Stimulated activated CD8-positive, alpha-beta memory T cell treated with anti-CD3 and anti-CD28 coated beads, Interleukin-7, amount 100 ng/mL, for 48 hours (primary cell): Measurements from ENCODE around the gene C18orf32.
"Not testable (repeated sequence)": the region's sequence is repeated elsewhere in the genome, so short reads cannot be mapped to it uniquely, and the experiment has no call there.

ENCODE experiments used
- DNase-seq, 2 donors: peaks; one replicate each; pipeline ENCODE4 v3.0.0-alpha.2; 2020; ENCODE audit warnings: low read depth in 1 of 2; ENCODE audit errors: extremely low read depth in 1 of 2

C18orf32 gene

DNA sequence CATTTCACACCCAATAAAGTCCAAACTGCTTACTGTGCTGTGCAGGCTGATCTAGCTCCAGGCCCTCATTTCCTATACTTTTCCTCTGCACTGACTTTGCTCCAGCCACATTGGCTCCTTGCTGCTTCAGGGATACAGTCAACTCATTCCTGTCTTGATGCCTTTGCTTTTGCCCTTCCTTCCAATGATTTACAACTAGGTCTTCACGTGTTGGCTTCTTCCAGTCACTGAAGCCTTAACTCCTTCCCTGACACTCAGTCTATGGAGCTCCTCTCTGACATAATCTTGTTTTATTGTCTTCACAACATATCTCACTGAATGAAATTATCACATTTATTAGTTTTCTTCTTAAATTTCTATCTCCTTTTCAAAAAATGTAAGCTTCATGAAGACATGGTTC is 16.9 kb upstream of the C18orf32 start:
- DNase-seq = no peak

- DNase-seq = no peak
These were observed 13.3 kb upstream of the C18orf32 start for GRCh38 chr18:49500201-49500921.

GRCh38 chr18:49499046-49499637 is 12.1 kb upstream of the C18orf32 start:
- DNase-seq = no peak

DNA sequence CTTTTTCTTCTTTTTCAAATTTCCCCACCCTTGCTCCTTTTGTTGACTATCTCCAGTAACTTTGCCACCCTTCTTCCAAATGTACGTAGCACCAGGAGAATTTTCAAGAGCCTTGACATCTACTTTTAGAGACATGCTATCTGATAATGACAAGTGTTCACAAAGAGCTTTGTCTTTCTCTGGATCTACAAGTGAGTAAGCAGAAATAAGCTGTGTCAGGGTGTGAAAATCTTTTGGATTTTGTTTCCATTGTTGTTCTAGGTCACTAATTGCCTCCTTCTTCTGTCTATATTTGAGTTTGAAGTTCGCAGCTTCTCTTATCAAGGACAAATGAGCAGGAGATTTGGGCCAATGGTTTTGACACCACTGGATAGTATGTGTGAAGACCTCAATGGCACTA is 8.4 kb upstream of the C18orf32 start:
- no peak for DNase-seq

- DNase-seq = no peak
These were observed 8.0 kb upstream of the C18orf32 start for GRCh38 chr18:49495076-49495475.

DNA sequence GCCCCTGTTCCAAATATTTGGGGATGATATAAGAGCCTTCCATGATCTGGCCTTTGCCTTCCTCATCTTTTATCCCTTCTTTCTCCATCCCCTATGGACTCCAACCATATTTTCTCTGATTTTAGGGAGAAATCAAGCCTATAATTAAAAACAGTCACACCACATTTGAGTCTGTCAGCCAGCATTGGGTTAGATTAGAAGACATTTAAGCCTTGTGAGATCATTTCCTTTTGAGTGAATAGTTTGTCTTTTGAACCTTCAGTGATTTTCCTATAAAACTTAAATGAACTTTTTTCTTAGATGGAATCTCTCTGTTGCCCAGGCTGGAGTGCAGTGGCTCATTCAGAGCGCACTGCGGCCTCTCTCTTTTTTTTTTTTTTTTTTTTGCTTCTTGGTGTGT is 7.6 kb upstream of the C18orf32 start:
- DNase-seq = no peak

DNA sequence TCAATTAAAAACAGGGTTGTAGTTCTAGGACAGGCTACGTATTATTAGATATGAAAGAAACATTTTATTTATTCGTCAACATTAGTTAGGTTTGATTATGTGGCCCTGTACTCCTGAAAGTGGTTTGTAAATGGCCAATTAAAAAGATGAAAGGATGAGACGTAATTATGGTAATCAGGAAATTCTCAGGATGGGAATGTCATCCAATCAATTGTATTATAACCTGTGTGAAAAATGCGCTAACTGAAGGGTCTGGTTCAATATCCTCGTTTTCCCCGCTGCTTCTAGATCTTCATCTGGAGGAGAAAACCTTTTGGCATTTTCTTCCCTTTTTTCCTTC is 5.6 kb upstream of the C18orf32 start:
- DNase-seq = no peak

GRCh38 chr18:49491857-49492693 is 5.0 kb upstream of the C18orf32 start, which contains the start of gene RPL17:
TSS of gene RPL17 (minus strand) at chr18:49492465.
- DNase-seq = peak; percentile 49 to 82

GRCh38 chr18:49491534-49491856 is 4.5 kb upstream of the C18orf32 start:
- DNase-seq = no peak

DNA sequence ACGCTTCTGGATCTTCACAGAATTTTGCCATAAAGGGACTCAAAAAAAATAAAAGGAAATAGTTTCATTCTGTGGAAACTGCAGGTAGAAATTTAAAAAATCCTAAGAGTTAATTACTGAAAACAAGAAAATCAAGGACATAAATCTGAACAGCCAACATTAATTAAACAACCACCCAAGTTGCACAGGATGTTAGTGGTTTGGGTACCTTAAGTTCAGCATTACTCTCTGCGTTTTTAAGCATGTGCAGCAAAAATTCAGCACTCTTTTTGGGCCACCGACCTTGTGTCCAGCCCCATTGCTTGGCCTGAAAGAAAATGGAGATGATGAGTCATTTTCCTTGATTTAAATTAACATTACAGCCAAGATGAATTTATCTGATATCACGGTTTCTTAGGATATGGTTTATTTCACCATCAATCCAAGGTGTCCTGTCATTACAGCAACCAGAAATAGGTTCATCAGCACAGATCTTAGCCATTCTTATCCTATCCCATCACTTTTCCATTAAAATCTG is 3.3 kb upstream of the C18orf32 start:
- no peak for DNase-seq

GRCh38 chr18:49487711-49488310 is 777 bp upstream of the C18orf32 start:
- DNase-seq = no peak

DNA sequence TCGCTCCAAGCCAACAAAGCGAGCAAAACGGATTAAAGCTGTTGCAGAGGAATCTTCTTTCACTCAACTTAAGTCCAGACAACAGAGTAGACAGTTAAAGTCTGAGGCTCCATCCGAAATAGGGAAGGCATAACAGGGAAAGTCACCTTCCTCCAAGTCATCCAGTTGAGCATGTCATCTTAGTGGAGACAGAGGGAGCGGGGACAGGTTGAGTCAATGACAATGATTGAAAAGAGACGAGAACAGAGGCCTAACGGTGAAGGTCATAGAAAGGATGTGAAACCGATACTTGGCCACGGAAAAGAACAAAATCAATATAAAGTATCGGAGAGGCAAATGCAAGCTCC is 455 bp downstream of the C18orf32 start:
- DNase-seq = no peak

- DNase-seq = no peak
These were observed 900 bp downstream of the C18orf32 start for GRCh38 chr18:49486134-49486533.

DNA sequence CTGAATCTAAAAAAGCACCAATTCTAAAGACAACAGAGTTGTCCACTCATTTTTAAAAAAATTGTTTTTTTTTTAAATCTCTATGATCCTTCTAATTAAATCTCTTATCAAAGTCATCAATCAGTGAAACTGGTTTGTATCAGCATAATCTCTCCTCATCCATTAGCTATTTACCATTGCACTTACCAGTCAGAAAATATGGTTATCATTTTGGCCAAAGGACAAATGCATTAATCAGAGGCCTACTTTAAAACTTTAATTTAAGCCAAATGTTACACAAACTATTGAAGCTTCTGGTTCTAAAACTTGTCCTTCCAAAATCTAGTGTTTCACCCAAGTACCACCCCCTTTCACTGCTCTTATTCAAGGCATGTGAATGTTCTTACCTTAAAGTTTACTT is 3.8 kb downstream of the C18orf32 start:
- no peak for DNase-seq

- DNase-seq = no peak
These were observed 5.1 kb downstream of the C18orf32 start for GRCh38 chr18:49481907-49482306.

GRCh38 chr18:49481317-49481716 is 5.7 kb downstream of the C18orf32 start:
- no peak for DNase-seq

DNA sequence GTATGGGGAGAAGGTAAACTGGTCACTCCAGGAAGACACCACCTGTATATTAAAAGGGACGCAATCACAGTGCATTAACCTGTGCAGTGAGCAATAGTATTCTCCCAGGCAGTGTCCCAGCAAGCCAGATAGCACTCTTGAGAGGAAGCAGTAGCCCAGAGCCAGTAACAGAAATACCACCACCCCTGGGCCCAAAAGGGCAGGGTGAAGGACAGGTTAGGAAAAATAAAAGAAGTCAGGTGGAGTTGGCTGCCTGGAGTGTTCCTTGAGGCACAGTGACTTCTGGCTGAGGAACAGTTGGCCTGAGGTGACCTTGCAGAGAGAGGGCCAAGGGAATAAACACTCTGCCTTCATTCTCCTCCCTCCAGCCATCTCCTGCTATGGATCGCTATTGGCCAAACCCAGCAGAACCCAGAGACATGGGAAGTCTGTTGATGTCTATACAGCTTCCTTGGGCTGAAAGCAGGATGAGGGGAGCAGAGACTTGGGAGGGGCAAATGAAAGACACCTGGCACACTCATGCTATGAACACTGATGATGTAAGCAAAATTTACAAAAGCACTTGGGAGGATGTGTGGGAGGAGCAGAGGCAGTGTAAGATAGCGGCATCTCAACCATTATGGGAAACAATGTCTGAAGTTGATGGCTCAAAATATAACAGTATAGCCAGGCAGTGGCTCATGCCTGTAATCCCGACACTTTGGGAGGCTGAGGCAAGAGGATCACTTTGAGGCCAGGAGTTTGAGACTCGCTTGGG is 7.5 kb downstream of the C18orf32 start:
- no peak for DNase-seq

- DNase-seq = no peak
These were observed 10.2 kb downstream of the C18orf32 start for GRCh38 chr18:49476664-49477411.

- DNase-seq = not testable (repeated sequence)
These were observed 12.1 kb downstream of the C18orf32 start for GRCh38 chr18:49474935-49475334.

DNA sequence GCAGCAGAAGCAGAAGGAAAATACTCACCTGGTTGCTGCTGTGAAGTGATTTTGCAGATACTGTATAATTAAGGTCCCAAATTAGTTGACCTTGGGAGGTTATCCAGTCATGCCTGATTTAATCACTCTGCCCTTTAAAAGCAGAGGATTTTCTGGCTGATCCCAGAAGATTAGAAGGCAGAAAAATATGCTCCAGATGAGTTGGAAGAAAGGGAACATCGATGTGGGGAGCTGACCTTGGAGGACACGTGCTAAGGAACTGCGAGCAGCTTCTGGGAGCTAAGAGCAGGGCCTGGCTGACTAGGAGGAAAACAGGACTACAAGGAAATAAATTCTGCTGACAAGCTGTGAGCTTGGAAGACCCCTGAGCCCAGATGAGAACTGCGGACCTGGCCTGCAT is 13.3 kb downstream of the C18orf32 start:
- no peak for DNase-seq
